NCI-H446 treated with DMSO at 0.1 percent for 48 hours (cell line): ENCODE measurements around the gene MYO15A.
"Not testable (repeated sequence)": the region's sequence is repeated elsewhere in the genome, so short reads cannot be mapped to it uniquely, and the experiment has no call there.

Source experiments
- DNase-seq: peaks from one replicate; lab custom pipeline; 2025; lab: John Stamatoyannopoulos, UW

Gene MYO15A

DNA sequence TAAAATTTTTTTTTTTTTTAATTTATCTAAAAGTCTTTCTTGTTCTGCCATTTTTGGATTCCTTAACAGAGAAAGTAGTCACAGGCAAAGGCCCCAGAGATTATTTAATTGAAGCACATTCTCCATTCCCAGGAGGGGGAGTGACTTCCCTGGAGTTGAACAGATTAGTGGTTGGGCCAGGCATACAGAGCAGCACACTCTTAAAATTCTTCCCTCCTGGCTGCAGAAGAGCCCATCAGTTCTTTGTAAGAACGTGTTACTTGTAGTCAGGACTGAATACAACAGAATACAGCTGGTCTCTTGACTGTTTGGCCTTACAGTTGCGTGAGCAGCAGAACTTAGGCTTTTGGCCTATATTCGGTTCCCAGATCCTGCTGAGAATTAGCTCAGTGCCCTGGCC is 76.8 kb downstream of the MYO15A start:
- DNase-seq, result no peak

DNA sequence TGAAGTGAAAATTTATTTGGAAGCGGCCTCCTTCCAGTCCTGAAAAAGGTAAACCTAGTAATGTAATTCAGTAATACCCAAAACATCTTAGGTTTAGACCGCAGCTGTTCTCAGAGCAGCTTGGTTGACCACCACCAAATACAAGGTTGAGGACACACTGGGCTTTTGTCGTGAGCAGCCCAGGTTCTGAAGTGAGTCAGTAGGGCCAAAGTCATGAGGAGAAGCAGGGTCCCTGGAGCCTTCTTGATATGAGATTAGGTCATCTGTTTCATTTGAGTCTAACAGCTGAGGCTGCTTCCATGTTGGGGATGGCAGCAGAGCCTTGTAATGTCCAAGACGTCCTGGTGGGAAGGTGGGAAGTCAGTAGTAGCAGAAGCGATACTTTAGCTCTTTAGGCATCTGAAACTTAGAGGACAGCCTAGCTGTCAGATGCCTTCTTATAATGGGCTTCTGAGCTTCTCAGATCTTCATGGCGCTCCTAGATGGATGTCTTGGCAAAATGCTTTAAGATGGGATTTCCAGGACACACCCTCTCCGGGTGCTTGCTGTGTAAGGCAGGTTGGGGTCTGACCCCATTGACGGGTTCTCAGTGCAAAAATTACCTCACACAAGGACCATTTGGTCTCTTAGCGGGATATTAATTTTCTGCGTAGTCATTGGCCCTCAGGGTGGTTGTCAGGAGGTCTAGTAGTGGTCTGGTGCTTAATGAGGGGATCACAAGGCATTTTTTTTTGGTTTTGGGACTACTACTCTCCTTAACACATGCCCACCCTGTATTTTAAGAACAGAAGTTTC is 77.5 kb downstream of the MYO15A start:
- DNase-seq, result no peak

DNA sequence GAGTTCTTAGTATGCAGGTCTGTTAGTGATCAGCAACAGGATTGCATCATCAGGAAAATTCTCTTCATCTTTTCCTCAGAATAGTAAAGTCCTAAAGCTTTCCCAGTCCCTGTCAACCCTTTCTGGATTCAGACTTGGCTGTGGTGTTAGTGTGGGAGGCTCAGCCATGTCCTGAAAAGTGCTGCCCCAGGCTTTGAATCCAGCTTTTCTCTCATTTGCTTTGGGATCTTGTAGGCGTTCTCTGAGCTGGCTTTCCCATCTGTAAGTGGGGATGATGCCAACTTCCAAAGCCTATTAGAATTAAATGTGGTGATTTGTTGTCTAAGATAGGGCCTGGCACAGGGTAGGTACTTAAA is 78.0 kb downstream of the MYO15A start:
- DNase-seq, result no peak

DNA sequence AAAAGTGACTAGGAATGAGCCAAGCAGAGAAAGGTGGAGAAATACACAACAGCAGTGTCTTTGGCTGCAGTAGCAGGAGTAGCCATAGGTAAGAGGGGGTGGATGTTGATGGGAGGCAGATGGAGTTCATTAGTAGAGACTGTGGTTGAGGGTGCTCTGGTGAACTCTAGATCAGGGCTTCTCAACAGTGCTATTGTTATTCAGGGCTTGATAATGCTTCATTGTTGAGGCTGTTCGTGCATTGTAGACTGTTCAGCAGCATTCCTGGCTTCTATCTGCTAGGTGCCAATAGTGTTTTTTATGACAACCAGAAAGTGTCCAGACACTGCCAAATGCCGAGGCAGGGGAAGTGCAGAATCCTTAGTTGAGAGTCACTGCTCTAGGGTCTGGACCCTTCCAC is 78.7 kb downstream of the MYO15A start:
- DNase-seq, result no peak

DNA sequence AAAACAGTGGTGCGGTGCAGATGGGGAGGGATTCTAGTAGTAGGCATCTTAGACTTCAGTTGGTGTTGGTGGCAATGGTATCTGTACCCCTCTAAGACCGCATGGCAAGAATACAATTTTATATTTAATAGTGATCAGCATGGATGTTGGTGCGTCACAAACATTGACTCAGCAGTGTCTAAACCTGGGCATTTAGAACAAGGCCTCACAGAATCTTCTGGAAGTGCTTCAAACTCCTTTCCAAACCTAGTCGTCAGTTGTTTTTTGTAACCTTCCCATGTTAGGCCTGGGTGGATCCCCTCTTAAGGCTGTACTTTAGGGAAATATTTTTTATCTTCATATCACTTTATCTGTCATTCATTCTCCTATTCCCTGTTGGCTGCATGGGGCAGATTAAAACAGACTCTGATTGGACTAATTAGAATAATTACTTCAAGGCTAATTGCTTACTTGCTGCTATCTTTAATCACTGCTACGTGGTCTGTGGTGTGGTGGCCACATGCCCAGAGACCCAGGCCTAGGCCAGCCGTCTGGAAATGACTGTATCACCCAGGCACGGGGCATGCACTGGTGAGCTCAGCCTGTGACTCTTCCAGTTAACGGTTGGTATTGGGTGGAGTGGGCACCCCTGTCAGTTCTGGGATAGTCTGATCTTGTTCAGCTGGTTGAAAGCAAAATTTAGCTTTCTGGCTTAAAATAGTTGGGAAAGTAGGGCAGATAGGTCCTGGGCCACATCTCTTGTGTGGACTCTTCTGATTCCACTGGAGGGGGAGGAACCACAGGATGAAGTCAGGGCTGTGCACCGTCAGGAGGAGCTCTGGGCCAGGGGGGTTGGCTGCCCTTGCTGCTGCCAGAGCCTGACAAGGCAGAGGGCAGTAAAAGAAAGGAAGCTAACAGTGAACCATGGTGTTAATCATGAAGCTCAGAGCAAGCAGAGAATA is 79.5 kb downstream of the MYO15A start:
- no peak for DNase-seq

DNA sequence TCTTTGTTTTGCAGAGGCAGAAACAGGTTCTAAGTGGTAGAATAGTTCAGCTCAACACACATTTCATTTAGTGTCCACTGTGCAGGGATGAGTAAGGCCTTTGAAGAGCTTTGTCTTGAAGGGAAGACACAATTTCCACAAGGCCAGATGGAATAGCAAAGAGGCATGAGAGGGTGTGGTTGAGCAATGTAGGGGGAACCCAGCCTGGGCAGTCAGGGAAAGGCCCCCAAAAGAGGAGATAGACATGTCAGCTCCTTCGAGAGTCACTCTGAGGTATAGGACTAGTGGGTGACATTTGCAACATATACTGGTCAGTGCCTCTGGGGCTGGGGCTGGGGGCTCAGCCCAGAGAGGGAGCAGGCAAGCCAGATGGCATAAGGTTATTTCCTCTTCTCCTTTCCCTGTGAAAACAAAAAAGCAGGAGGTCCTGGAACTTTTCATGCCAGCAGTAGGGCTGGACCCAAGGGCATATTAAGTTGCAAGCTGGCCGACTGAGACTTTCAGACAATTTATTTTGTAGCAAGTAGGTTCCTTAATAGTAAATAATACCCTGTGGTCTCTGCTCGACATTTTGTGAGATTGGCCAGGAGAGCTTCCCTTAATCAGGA is 82.2 kb downstream of the MYO15A start:
- no peak for DNase-seq

DNA sequence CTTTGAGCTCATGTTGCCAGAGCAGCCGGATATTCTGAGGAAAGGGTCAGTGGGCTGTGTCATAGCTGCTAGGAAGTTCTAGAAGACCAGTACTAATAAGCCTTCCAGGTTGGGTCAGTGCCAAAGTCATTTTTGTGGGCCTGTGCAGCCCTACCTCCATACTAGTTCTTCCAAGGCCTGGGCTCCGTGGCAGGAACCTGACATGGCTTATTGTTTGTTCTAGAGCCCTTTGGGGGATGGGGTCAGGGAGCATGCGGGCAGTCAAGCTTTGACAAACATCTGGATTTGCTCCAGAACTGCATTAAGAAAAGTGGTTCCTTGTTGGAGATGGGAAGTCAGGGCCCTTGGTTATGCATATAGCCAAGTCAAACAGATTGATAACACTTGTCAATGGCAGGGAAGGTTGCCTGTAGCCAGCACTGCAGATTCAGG is 82.7 kb downstream of the MYO15A start:
- no peak for DNase-seq

DNA sequence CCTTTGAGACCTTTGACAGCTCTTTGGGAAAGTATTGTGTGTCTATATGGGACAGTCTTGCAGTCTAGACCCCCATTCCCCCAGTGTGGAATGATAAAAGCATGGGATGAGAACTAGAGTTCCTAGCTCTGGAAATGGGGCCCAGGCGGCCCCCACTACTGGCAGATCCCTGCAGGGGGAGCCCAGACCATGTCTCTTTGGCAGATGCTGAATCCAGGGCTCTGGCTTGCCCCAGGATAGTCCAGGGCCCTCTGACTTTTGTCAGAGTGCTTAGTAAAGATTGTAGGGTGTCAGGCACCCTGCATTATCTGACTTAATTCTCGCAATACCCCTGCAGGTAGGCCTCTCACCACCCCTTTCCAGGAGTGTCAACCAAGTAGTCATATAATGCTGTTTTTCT is 83.4 kb downstream of the MYO15A start:
- no peak for DNase-seq

DNA sequence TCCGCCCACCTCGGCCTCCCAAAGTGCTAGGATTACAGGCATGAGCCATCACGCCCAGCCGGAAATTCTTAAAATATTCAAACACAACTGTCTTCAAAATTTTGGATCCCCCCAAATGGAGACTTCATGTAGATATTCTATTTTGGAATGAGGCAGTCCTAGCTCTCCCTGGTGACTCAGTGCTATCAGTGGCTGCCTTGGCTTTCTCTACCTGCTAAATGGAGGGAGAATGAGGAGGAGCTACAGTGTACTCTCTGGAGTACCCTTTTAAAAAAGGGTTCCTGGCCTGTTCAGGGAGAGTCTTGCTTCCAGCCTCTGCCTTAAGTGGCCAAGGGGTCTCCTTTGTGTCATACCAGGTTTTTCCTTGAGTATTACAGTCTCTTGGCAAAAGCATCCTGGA is 85.8 kb downstream of the MYO15A start:
- no peak for DNase-seq

DNA sequence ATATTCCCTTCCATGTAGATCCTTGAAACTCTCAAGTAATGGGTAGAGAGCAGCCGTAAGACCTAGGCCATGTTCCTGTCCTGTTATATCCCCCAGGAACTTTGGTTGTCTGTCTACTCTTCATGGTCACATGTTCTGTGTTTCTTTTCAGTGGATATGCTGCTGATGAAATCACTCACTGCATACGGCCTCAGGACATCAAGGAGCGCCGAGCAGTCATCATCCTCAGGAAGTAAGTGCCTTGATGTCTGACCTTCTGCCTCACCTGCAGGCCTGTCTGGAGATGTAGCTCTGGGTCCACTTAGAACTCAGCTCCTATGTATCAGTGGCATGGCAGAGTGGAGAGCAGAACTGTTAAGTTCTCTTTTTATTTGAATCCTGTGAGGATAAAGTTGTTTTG is 86.2 kb downstream of the MYO15A start:
- DNase-seq, result no peak

DNA sequence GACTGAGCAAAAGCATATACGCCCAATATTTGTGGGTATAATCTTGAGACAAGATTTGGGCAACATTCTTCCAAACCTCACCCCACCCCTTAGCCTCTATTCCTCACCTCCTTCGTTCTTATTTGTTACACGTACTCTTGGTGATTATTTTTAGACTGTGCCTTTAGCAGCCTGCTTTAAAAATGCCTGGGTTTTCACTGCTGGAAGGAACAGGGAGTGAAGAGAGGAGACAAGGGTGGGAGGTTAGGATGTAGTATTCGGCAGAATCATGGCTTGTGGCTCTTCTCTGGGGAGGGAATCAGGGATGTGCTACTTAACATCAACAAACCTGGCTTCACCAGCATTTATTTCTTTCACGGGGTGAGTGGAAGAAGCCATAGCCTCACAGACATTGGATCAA is 86.7 kb downstream of the MYO15A start:
- DNase-seq, result no peak

DNA sequence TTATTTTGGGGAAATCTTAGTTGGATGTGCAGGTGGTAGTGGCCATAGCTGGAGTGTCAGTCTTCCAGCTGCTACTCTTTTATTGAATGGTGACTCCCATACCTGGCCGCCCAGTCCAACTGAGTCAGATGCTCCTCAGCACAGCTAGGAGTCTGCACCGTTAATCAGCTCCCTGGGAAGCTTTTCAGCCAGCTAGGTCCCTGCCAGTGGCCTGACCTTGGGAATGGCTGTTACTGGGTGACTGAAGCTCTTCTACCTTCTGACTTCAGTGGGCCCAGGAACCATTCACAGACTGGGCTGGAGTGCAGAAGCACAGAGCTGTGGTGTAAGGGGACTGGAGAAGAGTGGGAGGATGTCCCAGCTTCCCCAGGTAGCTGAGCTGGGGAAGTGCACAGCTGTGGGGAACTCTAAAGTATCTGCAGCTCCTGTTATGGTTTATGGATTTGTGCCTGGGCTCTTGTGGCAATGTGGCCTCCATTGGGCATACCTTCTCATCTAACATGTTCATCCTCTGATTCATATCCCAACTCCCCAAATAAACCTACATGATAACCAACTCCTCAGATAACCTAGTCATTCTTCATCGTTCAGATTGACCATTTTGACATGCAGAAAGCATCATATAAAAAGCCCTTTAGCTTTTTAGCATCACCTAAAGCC is 89.1 kb downstream of the MYO15A start:
- DNase-seq, result no peak

DNA sequence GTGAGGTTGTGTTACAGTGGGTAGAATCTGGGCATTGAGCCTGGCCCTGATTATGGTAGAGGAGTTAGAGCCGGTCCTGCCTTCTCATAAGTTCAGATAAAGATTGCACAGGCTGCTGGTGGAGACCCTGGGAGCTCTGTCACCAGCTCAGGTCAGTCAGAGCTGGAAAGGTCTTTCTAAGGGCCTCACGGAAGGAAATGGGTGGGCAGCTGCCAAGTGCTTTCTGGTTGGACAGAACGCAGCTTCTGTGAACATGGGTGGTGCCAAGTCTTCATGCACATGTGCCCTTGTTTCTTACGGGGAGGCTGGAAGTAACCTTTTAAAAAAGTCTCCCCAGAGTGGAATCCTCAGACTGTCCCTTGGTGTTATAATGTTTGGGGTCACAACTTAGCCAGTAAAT is 90.0 kb downstream of the MYO15A start:
- DNase-seq, result no peak

DNA sequence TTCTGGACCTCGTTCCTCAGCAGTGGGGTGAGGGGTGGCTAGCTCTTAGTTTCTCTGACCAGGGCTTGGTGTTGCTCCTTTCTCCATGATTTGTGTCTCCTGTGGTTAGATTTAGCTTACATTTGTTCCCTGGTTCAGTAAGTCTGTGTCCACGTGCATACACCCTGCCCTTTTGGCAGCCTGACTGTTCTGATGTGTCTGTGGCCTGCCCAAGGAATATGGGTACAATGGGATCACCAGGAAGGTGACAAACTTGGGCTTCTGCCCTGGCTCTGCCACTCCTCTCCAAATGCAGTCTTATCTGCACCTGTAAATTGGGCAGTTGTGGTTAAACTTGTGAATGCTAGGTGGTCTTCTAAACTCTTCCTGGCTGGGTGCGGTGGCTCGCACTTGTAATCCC is 92.6 kb downstream of the MYO15A start:
- DNase-seq, result no peak

DNA sequence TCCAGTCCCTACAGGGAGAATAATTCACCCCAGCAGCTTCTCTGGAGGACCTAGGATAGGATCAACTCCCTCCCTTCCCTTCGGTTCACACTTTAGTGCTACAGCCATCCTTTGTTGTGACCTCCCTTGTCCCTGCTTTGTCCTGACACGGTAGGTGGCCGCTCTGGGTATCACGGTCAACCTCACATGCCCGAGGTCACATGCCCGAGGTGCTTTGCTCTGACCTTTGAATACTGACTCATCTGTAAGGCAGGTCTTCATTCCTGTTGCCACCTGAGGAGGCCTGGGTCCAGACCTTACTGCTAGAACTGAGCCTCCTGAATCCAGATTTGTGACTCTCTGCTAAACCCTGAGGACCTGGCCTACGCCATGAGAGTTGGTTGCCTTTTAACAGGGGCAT is 94.8 kb downstream of the MYO15A start:
- DNase-seq, result no peak

DNA sequence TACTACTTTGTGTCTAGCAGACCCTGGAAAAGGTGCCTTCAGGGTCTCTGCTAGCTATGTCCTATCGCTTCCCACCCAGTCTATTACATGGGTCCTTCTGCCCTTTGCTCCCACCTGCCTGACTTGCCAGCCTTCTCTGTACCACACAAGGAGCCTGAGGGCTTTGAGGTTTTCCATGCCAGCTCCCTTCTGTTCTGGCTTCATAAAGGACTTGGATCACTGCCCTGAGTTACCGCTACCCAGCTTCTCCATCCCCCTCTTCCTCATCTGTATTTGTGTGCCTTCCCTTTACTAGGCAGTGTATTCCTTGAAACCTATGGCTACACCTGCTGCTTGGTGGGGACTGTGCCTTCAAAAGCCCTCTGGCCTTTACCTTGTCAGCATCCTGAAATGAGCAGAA is 97.3 kb downstream of the MYO15A start:
- DNase-seq, result no peak

DNA sequence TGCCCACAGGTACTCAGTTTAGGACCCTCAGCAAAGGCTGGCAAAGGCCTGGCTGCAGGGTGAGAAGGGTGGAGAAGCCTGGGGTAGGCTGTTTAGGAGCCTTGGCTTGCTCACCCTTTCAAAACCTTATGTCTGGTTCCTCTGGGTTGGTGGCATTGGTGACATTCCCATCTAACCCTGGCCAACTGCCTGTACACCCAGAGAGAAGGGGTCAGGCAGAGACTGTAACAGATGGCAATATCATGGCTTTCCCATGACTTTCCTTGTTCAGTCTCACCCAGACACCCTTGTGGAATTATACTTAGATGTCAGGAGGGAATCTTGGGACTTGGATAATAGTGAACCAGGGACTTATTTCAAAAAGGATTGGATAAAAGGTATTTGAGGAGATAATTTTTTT is 98.4 kb downstream of the MYO15A start:
- DNase-seq, result no peak

DNA sequence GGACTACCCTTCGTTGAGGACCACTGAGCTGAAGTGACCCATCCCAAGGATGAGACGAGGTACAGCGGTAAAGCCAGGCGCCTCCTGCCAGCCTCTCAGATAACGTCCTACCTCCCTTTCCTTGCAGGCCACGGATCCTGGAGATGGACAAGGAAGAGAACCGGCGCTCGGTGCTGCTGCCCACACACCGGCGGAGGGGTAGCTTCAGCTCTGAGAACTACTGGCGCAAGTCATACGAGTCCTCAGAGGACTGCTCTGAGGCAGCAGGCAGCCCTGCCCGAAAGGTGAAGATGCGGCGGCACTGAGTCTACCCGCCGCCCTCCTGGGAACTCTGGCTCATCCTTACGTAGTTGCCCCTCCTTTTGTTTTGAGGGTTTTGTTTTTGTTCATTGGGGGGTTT is 99.5 kb downstream of the MYO15A start:
- no peak for DNase-seq

DNA sequence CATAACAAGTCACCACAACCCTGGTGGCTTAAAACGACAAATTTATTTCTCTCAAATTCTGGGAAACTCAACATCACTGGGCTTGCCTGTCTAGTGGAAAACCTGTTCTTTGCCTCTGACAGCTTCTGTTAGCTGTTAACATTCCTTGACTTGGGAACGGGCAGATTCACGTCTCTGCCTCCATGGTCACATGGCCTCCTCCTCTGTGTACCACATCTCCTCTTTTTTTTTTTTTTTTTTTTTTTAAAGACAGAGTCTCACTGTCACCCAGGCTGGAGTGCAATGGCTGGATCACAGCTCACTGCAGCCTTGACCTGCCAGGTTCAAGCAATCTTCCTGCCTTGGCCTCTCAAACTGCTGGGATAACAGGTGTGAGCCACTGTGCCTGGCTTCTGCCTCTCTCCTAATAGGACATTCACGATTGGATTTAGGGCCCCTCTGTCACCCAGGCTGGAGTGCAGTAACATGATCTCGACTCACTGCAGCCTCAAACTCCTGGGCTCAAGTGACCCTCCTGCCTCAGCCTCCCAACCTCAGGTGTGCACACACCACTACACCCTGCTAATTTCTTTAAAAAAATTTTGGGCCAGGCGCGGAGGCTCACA is 105.2 kb downstream of the MYO15A start:
- DNase-seq, result no peak

DNA sequence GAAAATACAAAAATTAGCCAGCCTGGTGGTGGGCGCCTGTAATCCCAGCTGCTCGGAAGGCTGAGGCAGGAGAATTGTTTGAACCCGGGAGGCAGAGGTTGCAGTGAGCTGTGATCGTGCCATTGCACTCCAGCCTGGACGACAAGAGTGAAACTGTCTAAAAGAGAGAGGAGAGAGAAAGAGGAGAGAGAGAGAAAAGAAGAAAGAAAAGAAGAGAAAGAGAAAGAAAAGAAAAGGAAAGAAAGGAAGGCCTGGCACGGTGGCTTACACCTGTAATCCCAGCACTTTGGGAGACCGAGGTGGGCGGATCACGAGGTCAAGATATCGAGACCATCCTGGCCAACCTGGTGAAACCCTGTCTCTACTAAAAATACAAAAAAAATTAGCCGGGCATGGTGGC is 108.3 kb downstream of the MYO15A start:
- not testable (repeated sequence) for DNase-seq

DNA sequence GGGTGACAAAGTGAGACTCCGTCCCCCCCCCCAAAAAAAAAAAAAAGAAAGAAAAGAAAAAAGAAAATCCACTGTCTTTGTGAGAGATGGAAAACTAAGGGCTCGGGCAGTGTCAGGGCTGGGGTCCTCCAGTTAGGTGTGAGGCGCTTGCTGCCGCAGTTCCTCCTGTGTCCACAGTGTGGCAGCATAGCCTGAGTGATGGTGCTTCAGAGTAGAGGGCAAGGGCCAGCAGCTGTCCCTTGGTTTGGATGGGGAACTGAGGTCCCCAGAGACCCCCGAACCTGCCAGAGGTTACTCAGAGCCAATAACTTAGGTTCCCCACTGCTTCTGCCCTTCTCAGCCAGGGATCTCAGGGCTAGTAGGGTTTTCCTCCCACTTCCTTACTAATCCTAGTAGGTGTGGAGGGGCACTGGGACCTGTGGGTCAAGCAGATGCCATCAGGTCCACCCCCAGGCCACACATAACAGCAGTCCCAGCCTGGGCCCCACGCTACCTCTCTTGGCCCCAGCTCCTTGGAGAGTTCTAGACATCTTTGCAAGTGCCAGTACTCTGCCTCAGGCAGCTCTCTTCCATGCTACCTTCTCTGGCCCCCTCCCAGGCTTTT is 109.0 kb downstream of the MYO15A start:
- peak; percentile 2 for DNase-seq
